HUES48 (cell line): Measurements from ENCODE around the gene MCF2L2.

Experiments
- H3K27ac ChIP-seq: one replicate; pipeline ENCODE4 v1.7.0; 2013; ENCODE audit warnings: low read depth, low read length, inconsistent platforms
- H3K27me3 ChIP-seq: 2 replicates; pipeline ENCODE4 v1.6.1; 2013; ENCODE audit warnings: mild to moderate bottlenecking, low read length; ENCODE audit not compliant: control insufficient read depth, insufficient read depth
- H3K36me3 ChIP-seq: 2 replicates; pipeline ENCODE4 v1.6.1; 2013; ENCODE audit warnings: low read length; ENCODE audit not compliant: control insufficient read depth, insufficient read depth
- H3K4me1 ChIP-seq: 2 replicates; pipeline ENCODE4 v1.6.1; 2013; ENCODE audit warnings: mild to moderate bottlenecking, low read length; ENCODE audit not compliant: control insufficient read depth, insufficient read depth
- H3K4me3 ChIP-seq: 2 replicates; pipeline ENCODE4 v1.5.1; 2013; ENCODE audit warnings: mild to moderate bottlenecking, low read depth, low read length
- H3K9ac ChIP-seq: 2 replicates; pipeline ENCODE4 v1.6.1; 2013; ENCODE audit warnings: mild to moderate bottlenecking, low read depth, low read length, moderate library complexity
- H3K9me3 ChIP-seq: 2 replicates; pipeline ENCODE4 v1.6.1; 2013; ENCODE audit warnings: low read length; ENCODE audit not compliant: control insufficient read depth, insufficient read depth

MCF2L2 gene

GRCh38 chr3:183342824-183343223 lies 85.6 kb downstream of the MCF2L2 start:
- no peak overlapping the region for H3K27ac ChIP-seq
- H3K9me3 ChIP-seq = no peaks in the 10 kb centered on the region
- no peak overlapping the region for H3K9ac ChIP-seq
- no peak overlapping the region for H3K4me3 ChIP-seq
- peaks cover 3% of the 10 kb centered on the region; the same call in 1 of the 2 replicates for H3K4me1 ChIP-seq
- H3K27me3 ChIP-seq = no peaks in the 10 kb centered on the region
- H3K36me3 ChIP-seq = no peaks in the 10 kb centered on the region

GRCh38 chr3:183341545-183342288 lies 86.7 kb downstream of the MCF2L2 start:
- Histone ChIP-seq H3K27ac (no peak overlapping the region), H3K27me3 (no peaks in the 10 kb centered on the region), H3K36me3 (0 out of 2 replicates have a peak, but pooled peaks cover 3% of the 10 kb centered on the region), H3K4me1 (peaks cover 3% of the 10 kb centered on the region; the same call in 1 of the 2 replicates), H3K4me3 (no peak overlapping the region), H3K9ac (no peak overlapping the region), H3K9me3 (no peaks in the 10 kb centered on the region)

- H3K27ac ChIP-seq = no peak overlapping the region
- no peak overlapping the region for H3K9ac ChIP-seq
- no peak overlapping the region for H3K4me3 ChIP-seq
- H3K27me3 ChIP-seq = no peaks in the 10 kb centered on the region
- 0 out of 2 replicates have a peak, but pooled peaks cover 3% of the 10 kb centered on the region for H3K36me3 ChIP-seq
- no peaks in the 10 kb centered on the region for H3K9me3 ChIP-seq
- H3K4me1 ChIP-seq = peaks cover 3% of the 10 kb centered on the region; the same call in 1 of the 2 replicates
Measured at GRCh38 chr3:183340222-183340621, 88.2 kb downstream of the MCF2L2 start.

GRCh38 chr3:183339461-183340086 lies 88.8 kb downstream of the MCF2L2 start:
- no peak overlapping the region for H3K9ac ChIP-seq
- H3K36me3 ChIP-seq = 0 out of 2 replicates have a peak, but pooled peaks cover 3% of the 10 kb centered on the region
- no peaks in the 10 kb centered on the region for H3K9me3 ChIP-seq
- no peak overlapping the region for H3K4me3 ChIP-seq
- no peaks in the 10 kb centered on the region for H3K27me3 ChIP-seq
- no peak overlapping the region for H3K27ac ChIP-seq
- H3K4me1 ChIP-seq = peaks cover 3% of the 10 kb centered on the region; the same call in 1 of the 2 replicates

GRCh38 chr3:183338520-183338919 lies 89.9 kb downstream of the MCF2L2 start:
- H3K9me3 ChIP-seq = no peaks in the 10 kb centered on the region
- H3K9ac ChIP-seq = no peak overlapping the region
- H3K4me1 ChIP-seq = peaks cover 3% of the 10 kb centered on the region; the same call in 1 of the 2 replicates
- H3K4me3 ChIP-seq = no peak overlapping the region
- H3K27me3 ChIP-seq = no peaks in the 10 kb centered on the region
- no peak overlapping the region for H3K27ac ChIP-seq
- H3K36me3 ChIP-seq = 0 out of 2 replicates have a peak, but pooled peaks cover 3% of the 10 kb centered on the region

GRCh38 chr3:183332487-183332886 lies 95.9 kb downstream of the MCF2L2 start:
- H3K27me3 ChIP-seq = no peaks in the 10 kb centered on the region
- no peaks in the 10 kb centered on the region for H3K9me3 ChIP-seq
- H3K9ac ChIP-seq = no peak overlapping the region
- H3K4me1 ChIP-seq = peaks cover 32% of the 10 kb centered on the region
- H3K27ac ChIP-seq = no peak overlapping the region
- no peak overlapping the region for H3K4me3 ChIP-seq
- 0 out of 2 replicates have a peak, but pooled peaks cover 3% of the 10 kb centered on the region for H3K36me3 ChIP-seq

- Histone ChIP-seq H3K4me3 (no peak overlapping the region), H3K27ac (peak overlapping the region; percentile 69)
Measured at GRCh38 chr3:183331498-183331897, 96.9 kb downstream of the MCF2L2 start.

GRCh38 chr3:183330881-183331280 lies 97.5 kb downstream of the MCF2L2 start:
- no peaks in the 10 kb centered on the region for H3K9me3 ChIP-seq
- no peak overlapping the region for H3K9ac ChIP-seq
- no peaks in the 10 kb centered on the region for H3K36me3 ChIP-seq
- H3K27me3 ChIP-seq = no peaks in the 10 kb centered on the region
- peaks cover 35% of the 10 kb centered on the region for H3K4me1 ChIP-seq
- H3K27ac ChIP-seq = peak overlapping the region; percentile 69
- H3K4me3 ChIP-seq = no peak overlapping the region

More at GRCh38 chr3:183331498-183331897, 96.9 kb downstream of the MCF2L2 start:
- Histone ChIP-seq H3K9me3 (no peaks in the 10 kb centered on the region), H3K36me3 (no peaks in the 10 kb centered on the region), H3K4me1 (peaks cover 35% of the 10 kb centered on the region), H3K9ac (no peak overlapping the region), H3K27me3 (no peaks in the 10 kb centered on the region)

- Histone ChIP-seq H3K4me1 (peaks cover 35% of the 10 kb centered on the region), H3K4me3 (no peak overlapping the region), H3K36me3 (no peaks in the 10 kb centered on the region), H3K27me3 (no peaks in the 10 kb centered on the region), H3K9ac (no peak overlapping the region), H3K9me3 (no peaks in the 10 kb centered on the region), H3K27ac (no peak overlapping the region)
Measured at GRCh38 chr3:183329543-183329942, 98.9 kb downstream of the MCF2L2 start.

GRCh38 chr3:183328823-183329222 lies 99.6 kb downstream of the MCF2L2 start:
- H3K9ac ChIP-seq = no peak overlapping the region
- H3K27me3 ChIP-seq = no peaks in the 10 kb centered on the region
- peaks cover 35% of the 10 kb centered on the region for H3K4me1 ChIP-seq
- no peak overlapping the region for H3K27ac ChIP-seq
- H3K36me3 ChIP-seq = no peaks in the 10 kb centered on the region
- H3K4me3 ChIP-seq = no peak overlapping the region
- no peaks in the 10 kb centered on the region for H3K9me3 ChIP-seq

GRCh38 chr3:183328164-183328563 lies 100.3 kb downstream of the MCF2L2 start:
- Histone ChIP-seq H3K36me3 (no peaks in the 10 kb centered on the region), H3K27ac (no peak overlapping the region), H3K4me1 (peaks cover 35% of the 10 kb centered on the region), H3K9me3 (no peaks in the 10 kb centered on the region), H3K4me3 (no peak overlapping the region), H3K27me3 (no peaks in the 10 kb centered on the region), H3K9ac (no peak overlapping the region)
